Islet of Langerhans (tissue), 1 donor: ENCODE results near the gene ALDH1L1.
"Not testable (repeated sequence)": the region's sequence is repeated elsewhere in the genome, so short reads cannot be mapped to it uniquely, and the experiment has no call there.

Experiments
- FAIRE-seq: peaks from one replicate; lab custom pipeline; 2011; peaks lifted over from hg19 to GRCh38; lab: Jason Lieb, UNC

Gene ALDH1L1

GRCh38 chr3:126104742-126105605 is 75.4 kb downstream of the ALDH1L1 start:
- FAIRE-seq, result no peak

GRCh38 chr3:126104028-126104635 is 76.3 kb downstream of the ALDH1L1 start:
- no peak for FAIRE-seq

DNA sequence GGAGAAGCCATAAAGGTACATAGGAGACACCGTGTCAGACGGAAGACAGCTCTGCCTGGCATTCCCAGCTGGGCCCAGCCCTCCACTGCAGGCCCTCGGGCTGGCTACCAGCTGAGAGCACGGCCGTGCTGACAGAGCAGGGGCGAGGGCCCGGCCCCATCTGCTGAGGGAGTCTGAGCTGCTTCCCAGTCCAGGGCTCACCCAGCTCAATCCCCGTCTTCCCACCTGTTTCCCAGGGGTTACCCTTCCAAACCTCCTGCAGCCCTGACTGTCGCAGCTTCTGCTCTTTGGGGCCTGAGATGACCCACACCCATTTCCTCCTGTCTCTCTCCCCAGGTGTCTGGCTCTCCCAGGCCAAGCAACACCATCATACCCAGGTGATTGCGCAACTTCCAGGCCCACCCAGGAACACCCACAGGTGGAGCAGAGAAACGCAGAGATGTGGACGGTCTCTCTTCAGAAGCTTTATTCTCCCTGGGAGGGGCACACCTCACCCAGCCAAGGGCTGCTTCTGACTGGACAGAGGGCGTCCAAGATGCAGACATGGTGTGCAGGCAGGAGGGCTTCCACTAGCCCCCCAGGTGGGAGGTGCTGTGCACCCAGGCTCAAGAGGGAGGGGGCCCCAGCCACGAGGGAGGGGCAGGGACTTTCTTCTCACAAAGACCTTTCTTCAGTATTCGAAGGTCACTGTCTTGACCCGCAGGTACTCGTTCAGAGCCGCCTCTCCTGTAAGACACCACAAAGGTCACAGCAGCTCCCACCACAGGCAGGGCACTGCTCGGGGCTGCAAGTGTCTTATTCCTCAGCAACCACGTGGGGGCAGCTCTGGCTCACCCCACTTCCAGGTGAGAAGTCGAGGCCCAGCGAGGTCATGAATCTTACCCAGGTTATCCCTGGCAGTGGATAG is 77.0 kb downstream of the ALDH1L1 start:
- no peak for FAIRE-seq

DNA sequence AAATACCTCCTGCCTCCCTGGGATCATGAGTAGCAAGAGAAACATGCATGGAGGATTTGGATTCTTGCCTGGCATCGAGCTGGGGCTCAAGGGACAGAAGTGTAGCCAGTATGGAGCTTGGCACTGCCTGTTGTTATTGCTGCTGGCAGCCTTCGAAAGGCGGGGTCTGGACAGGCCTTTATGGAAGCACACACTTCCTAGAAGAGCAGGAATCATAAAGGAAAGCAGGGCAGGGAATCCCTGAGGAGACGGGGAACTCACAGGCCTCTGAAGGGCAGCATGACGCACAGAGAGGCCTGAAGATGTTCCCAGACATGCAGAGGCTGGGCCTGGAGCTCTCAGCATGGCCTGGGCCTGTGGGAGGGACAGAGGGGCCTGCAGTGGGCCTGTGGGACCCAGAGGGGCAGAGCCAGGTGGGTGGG is 77.8 kb downstream of the ALDH1L1 start:
- FAIRE-seq, result no peak

- no peak for FAIRE-seq
Observed at GRCh38 chr3:126102011-126102410, 78.4 kb downstream of the ALDH1L1 start.

GRCh38 chr3:126101521-126101982 is 78.8 kb downstream of the ALDH1L1 start:
- FAIRE-seq, result no peak

DNA sequence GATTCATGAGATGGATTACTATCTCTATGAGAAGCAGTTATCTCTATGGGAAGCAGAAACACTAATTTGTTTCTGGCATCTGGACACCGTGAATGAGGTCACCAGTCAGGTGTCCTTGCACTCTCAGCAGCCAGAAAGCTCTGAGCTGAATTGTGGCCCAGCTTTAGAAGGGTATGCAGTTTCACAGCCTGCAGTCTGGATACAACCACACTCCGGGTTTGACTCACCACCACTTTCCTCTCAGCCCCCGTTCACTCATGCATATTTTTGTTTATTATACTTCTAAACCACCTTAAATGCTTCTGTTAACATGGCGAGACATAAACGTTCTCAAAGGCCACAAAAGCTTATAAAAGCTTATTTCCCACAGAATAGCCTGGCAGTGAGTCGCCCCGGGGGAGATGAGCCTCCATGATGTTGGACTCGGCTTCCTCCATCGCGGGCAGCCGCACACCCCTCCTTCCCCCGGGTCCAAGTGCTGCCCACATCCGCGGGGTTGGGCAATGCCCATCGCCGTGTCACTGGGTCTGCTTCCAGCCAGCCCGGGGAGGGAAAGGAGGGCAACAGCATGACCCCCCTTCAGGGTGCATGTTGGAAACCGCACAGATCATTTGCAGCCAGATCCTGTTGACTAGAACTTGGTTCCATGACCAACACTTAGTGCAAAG is 79.6 kb downstream of the ALDH1L1 start:
- FAIRE-seq, result no peak

DNA sequence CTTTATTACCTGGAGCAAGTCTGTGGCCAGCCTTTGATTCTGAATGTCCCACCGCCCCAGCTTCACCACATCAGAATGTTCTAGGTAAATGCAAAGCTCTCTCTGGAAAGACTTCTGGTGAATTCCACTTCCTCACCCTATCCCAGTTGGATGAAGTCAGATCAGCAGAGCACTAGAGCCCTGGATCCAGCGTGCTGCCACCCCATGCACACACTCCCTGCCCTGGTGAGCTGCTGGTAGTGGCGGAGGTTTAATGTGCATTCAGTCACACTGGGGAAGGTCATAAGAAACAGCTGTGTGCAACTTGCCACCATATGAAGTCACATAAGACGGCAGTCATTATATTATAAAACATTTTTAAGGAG is 80.1 kb downstream of the ALDH1L1 start:
- no peak for FAIRE-seq

DNA sequence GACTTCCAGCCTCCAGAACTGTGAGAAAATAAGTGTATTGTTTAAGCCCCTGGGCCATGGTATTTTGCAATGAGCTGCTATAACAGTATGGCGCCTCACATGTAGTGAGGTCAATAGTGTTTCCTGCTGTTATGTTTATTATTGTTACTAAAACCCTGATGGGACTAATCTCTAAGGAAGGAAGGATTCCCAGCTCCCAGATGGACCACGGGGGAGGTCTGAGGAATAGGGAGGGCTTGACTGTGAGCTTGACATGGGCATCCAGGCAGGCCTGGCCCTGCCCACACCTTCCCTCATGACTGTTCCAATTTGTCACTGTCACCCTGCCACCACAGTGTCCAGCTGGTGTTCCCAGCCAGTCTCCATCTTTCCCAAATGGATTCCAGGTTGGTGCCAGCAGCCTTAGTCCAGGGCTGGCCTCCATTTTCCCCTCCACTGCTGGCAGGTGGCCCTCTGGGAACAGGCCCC is 82.0 kb downstream of the ALDH1L1 start:
- no peak for FAIRE-seq

- no peak for FAIRE-seq
Observed at GRCh38 chr3:126097801-126098200, 82.6 kb downstream of the ALDH1L1 start.

DNA sequence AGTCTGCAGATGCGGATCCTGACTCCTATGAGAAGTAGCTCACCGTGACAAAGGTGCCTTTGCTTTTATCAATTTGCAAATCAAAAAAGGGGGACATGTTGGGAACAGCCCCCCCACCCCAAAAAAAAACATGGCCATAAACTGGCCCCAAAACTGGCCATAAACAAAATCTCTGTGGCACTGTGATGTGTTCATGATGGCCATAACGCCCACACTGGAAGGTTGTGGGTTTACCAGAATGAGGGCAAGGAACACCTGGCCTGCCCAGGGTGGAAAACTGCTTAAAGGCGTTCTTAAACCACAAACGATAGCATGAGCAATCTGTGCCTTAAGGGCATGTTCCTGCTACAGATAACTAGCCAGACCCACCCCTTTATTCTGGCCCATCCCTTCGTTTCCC is 84.1 kb downstream of the ALDH1L1 start:
- FAIRE-seq, result not testable (repeated sequence)

DNA sequence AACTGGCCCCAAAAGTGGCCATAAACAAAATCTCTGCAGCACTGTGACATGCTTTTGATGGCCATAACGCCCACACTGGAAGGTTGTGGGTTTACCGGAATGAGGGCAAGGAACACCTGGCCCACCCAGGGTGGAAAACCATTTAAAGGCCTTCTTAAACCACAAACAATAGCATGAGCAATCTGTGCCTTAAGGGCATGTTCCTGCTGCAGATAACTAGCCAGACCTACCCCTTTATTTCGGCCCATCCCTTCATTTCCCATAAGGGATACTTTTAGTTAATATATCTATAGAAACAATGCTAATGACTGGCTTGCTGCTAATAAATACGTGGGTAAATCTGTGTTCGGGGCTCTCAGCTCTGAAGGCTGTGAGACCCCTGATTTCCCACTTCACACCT is 88.3 kb downstream of the ALDH1L1 start:
- FAIRE-seq, result not testable (repeated sequence)

- FAIRE-seq, result peak; percentile 36
Observed at GRCh38 chr3:126087552-126088175, 92.7 kb downstream of the ALDH1L1 start.

- FAIRE-seq, result no peak
Observed at GRCh38 chr3:126085841-126086240, 94.5 kb downstream of the ALDH1L1 start.

GRCh38 chr3:126085276-126085675 is 95.1 kb downstream of the ALDH1L1 start:
- FAIRE-seq, result no peak

DNA sequence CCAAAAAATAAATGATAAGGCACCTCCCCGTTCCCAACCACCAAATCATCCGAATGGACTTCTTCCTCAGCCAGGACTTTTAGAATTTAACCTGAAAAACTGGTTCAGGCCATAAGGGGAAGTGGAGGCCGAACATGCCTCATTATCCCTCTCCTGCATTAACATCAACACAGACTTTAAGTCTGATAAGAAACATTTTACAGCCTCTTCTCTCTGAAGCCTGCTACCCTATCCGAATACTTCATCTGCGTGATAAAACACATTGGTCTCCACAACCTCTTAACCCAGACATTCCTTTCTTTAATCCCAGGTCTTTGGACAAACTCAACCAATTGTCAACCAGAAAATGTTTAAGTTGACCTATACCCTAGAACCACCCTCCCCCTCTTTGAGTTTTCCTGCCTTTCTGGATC is 95.6 kb downstream of the ALDH1L1 start:
- no peak for FAIRE-seq

- no peak for FAIRE-seq
Observed at GRCh38 chr3:126083913-126084767, 96.2 kb downstream of the ALDH1L1 start, which contains the start of gene SLC41A3. TSS of gene SLC41A3 (minus strand) at chr3:126084124. CDS start at chr3:126068219, 15,905 bp downstream.

DNA sequence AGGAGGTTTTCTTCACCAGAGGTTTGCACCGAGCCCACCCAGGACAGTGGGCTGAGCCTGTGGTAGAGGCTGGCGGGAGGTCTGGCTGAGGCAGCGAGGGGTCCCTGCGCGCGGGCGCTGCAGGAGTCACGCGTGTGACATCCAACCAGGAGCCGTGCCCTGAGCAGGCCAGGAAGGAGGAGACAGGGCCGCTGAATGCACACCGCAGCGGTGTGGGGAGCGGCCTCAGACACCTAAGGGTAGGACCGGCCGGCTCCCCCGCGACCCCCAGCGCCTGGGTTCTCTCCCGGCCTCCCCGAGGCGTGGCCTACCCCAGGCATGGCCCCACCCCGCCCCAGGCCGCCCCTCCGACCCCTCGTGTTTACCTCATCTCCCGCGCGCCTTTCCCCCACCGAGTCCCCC is 96.9 kb downstream of the ALDH1L1 start:
- FAIRE-seq, result no peak

- FAIRE-seq, result no peak
Observed at GRCh38 chr3:126083138-126083445, 97.3 kb downstream of the ALDH1L1 start.

- no peak for FAIRE-seq
Observed at GRCh38 chr3:126082362-126083137, 97.8 kb downstream of the ALDH1L1 start.
